OCI-LY3 (cell line): Measurements from ENCODE around the gene NEK8.
A peak's percentile ranks its signal among the peaks of the same experiment; 100 is the strongest.

ENCODE experiments used
- H2AFZ ChIP-seq: fragments of 200-600, 300-600 bp; shearing (Covaris generic); 2 replicates; pipeline ENCODE4 v1.6.0; 2014; ENCODE audit warnings: antibody characterized with exemption, low read depth, low read length
- H3K27ac ChIP-seq: fragments of 200-600, 300-600 bp; sonication (generic); 2 replicates; pipeline ENCODE4 v1.5.1; 2014; ENCODE audit warnings: mild to moderate bottlenecking, low read length, moderate library complexity, mixed read lengths
- H3K27me3 ChIP-seq: fragments of 200-600, 300-600 bp; sonication (generic); 2 replicates; pipeline ENCODE4 v1.6.1; 2014; ENCODE audit warnings: low read depth, low read length, mixed read lengths
- H3K36me3 ChIP-seq: fragments of 200-600, 300-600 bp; sonication (generic); replicated peaks from 2 replicates; pipeline ENCODE3; 2014; ENCODE audit warnings: low read depth, low read length, mixed read lengths
- H3K4me1 ChIP-seq: fragments of 300-600, 200-600 bp; sonication (generic); 2 replicates; pipeline ENCODE4 v1.6.1; 2014; ENCODE audit warnings: low read length, mixed read lengths
- H3K4me2 ChIP-seq: fragments of 200-600, 300-600 bp; sonication (generic); 2 replicates; pipeline ENCODE4 v1.6.1; 2014; ENCODE audit warnings: low read length, mixed read lengths
- H3K4me3 ChIP-seq: fragments of 300-600, 200-600 bp; sonication (generic); 2 replicates; pipeline ENCODE4 v1.5.1; 2014; ENCODE audit warnings: antibody characterized with exemption, mild to moderate bottlenecking, low read length, moderate library complexity
- H3K79me2 ChIP-seq: fragments of 300-600, 200-600 bp; shearing (Covaris generic); 2 replicates; pipeline ENCODE4 v1.6.1; 2014; ENCODE audit warnings: mild to moderate bottlenecking, low read length, mixed read lengths
- H3K9ac ChIP-seq: fragments of 300-600, 200-600 bp; shearing (Covaris generic); 2 replicates; pipeline ENCODE4 v1.6.0; 2014; ENCODE audit warnings: mild to moderate bottlenecking, low read length, moderate library complexity
- H3K9me3 ChIP-seq: fragments of 200-600, 300-600 bp; shearing (Covaris generic); 2 replicates; pipeline ENCODE4 v1.6.1; 2014; ENCODE audit warnings: low read length, mixed read lengths; ENCODE audit not compliant: insufficient read depth
- H4K20me1 ChIP-seq: fragments of 200-600, 300-600 bp; sonication (generic); 2 replicates; pipeline ENCODE4 v1.6.1; 2016; ENCODE audit warnings: low read length, mixed read lengths; ENCODE audit not compliant: insufficient read depth
- EZH2phosphoT487 ChIP-seq: fragments of 200-600 bp; shearing (Covaris generic); IDR thresholded peaks from 2 replicates; pipeline ENCODE4 v1.6.1; 2018; ENCODE audit warnings: antibody characterized with exemption, mixed run types, low read depth
- TF ChIP-seq, protein P1 (sequence below): fragments of 200-600, 300-600 bp; sonication (generic); IDR thresholded peaks from 2 replicates; pipeline ENCODE4 v1.5.1; 2014; ENCODE audit warnings: antibody characterized with exemption, low read length, low read depth

Gene NEK8

DNA sequence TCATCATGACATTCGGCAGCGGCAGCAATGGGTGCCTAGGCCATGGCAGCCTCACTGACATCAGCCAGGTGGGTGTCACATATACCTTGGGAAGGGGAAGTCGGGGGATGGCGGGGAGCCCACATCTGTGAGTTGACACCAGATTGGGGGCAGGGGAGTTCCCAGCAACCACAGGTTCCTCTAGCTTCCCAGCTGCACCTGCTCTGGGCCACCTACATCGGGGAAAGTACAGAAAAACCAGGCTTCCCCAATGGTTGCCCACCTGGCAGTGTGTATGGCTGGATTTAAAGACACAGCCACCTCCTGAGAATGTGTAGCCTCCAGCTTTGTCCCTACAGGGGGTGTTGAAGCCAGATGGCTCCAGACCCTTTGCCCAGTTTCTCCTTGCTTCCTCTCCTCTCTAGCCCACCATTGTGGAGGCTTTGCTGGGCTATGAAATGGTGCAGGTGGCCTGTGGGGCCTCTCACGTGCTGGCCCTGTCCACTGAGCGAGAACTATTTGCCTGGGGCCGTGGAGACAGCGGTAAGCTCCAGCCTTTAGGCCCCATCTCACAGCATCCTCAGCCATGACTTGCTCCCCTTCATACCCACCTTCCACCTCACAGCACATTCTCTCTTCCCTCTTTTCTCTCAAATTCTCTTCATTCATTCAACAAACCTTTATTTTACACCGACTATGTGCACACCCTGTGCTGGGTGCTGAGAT, 10.2 kb downstream of the NEK8 start:
- Histone ChIP-seq H4K20me1 (no peaks in the 10 kb centered on the region), H3K9me3 (no peaks in the 10 kb centered on the region), H3K9ac (peak overlapping the region; percentile 89), H3K4me1 (peaks cover 80% of the 10 kb centered on the region), H3K36me3 (peaks cover 41% of the 10 kb centered on the region), H3K79me2 (peaks cover 26% of the 10 kb centered on the region), H2AFZ (no peak overlapping the region), H3K27ac (peak overlapping the region; percentile 94), H3K4me3 (peak overlapping the region; percentile 60), H3K4me2 (peak overlapping the region; percentile 81), H3K27me3 (no peaks in the 10 kb centered on the region)
- TF ChIP-seq EZH2phosphoT487: no peak
- TF ChIP-seq, protein P1, sequence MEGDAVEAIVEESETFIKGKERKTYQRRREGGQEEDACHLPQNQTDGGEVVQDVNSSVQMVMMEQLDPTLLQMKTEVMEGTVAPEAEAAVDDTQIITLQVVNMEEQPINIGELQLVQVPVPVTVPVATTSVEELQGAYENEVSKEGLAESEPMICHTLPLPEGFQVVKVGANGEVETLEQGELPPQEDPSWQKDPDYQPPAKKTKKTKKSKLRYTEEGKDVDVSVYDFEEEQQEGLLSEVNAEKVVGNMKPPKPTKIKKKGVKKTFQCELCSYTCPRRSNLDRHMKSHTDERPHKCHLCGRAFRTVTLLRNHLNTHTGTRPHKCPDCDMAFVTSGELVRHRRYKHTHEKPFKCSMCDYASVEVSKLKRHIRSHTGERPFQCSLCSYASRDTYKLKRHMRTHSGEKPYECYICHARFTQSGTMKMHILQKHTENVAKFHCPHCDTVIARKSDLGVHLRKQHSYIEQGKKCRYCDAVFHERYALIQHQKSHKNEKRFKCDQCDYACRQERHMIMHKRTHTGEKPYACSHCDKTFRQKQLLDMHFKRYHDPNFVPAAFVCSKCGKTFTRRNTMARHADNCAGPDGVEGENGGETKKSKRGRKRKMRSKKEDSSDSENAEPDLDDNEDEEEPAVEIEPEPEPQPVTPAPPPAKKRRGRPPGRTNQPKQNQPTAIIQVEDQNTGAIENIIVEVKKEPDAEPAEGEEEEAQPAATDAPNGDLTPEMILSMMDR: no peak

DNA sequence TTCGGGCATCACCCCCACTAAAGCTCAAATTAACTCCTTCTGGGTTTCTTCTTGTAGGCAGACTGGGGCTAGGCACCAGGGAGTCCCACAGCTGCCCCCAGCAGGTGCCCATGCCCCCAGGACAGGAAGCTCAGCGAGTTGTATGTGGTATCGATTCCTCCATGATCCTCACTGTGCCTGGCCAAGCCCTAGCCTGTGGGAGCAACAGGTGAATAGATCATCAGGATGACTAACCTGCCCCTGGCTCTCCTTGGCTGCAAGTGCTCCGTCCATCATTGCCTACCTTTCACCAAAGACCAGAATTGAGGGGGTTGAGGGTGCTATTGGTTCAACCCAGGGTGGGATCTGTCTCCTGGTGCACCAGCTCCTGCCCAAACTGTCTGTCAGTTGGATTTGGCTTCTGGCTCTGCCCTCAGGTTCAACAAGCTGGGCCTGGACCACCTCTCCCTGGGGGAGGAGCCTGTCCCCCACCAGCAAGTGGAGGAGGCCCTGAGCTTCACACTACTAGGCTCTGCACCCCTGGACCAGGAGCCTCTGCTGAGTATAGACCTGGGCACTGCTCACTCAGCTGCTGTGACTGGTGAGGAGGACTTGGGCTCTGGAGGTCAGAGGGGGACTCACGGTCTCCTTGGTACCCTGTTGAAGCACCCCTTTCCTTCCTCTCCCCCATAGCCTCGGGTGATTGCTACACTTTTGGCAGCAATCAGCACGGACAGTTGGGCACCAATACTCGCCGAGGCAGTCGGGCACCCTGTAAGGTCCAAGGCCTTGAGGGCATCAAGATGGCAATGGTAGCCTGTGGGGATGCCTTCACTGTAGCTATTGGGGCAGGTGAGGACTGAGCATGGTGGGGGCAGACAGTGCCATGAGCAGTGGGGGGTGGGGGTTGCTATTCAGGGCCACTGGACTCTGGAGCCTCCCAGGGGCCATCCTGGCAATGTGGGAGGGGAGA, 12.1 kb downstream of the NEK8 start:
- H3K27me3 ChIP-seq: no peaks in the 10 kb centered on the region
- H2AFZ ChIP-seq: no peak overlapping the region
- H3K9me3 ChIP-seq: no peaks in the 10 kb centered on the region
- H3K4me3 ChIP-seq: peak overlapping the region; percentile 12; the same call in 1 of the 2 replicates
- peak overlapping the region; percentile 99 for H3K9ac ChIP-seq
- H3K4me2 ChIP-seq: peak overlapping the region; percentile 95
- TF ChIP-seq, protein P1: no peak
- no peak for TF ChIP-seq EZH2phosphoT487
- H3K27ac ChIP-seq: peak overlapping the region; percentile 94
- peaks cover 40% of the 10 kb centered on the region for H3K36me3 ChIP-seq
- H3K79me2 ChIP-seq: peaks cover 44% of the 10 kb centered on the region
- H3K4me1 ChIP-seq: peaks cover 65% of the 10 kb centered on the region
- peaks cover 11% of the 10 kb centered on the region for H4K20me1 ChIP-seq

DNA sequence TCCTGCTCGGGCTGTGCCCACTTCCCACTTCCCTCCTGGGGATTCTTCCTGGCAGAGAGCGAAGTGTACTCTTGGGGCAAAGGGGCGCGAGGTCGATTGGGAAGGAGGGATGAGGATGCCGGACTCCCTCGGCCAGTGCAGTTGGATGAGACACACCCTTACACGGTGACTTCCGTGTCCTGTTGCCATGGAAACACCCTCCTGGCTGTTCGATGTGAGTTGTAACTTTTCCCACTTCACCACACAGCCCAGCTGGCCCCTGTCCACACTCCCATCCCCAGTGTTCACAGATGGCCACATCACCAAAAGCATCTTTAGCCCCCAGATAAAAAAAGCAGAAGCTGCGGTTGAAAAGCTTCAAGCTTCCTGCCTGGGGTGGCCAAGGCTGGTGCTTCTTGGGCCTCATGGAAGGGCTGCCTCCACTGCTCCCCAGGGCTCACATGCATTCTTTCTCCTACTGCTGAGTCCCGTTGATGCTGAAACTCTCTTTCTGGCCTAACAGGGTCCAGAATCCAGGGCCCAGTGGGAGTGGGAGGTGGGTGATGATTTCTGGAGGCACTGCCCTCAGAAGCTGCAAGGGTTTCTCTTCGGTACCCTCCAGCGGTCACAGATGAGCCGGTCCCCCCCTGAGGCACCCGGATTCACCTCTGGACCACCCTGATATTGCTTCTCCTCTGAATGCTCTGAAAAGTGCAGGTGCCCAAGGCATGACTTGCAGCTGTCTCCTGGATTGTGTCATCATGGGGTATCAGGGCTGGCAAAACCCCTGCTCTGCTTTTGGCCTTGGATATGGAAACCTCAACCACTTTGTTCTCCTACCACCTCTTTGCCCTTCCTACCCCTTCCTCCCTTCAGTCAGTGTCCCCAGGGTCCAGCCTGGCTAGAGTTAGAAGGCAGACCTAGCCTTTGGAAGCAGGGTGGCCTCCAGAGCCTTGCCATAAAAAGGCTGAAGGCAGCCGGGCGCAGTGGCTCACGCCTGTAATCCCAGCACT, 13.1 kb downstream of the NEK8 start:
- Histone ChIP-seq H3K9me3 (no peaks in the 10 kb centered on the region), H3K36me3 (peaks cover 50% of the 10 kb centered on the region), H3K27ac (peak overlapping the region; percentile 94), H3K9ac (peak overlapping the region; percentile 99), H3K27me3 (no peaks in the 10 kb centered on the region), H3K4me2 (peak overlapping the region; percentile 95), H4K20me1 (peaks cover 21% of the 10 kb centered on the region), H3K4me3 (peak overlapping the region; percentile 89; the same call in 1 of the 2 replicates), H2AFZ (no peak overlapping the region), H3K4me1 (peaks cover 75% of the 10 kb centered on the region), H3K79me2 (peaks cover 54% of the 10 kb centered on the region)
- no peak for TF ChIP-seq EZH2phosphoT487
- TF ChIP-seq, protein P1: no peak
